Mesendoderm (in vitro differentiated cells): ENCODE results near the gene APMAP.

Source experiments
- DNase-seq: peaks from one replicate; pipeline ENCODE4 v3.0.0; 2013
- H2AK5ac ChIP-seq: 2 replicates; pipeline ENCODE4 v1.6.1; 2013; ENCODE audit warnings: low read length, inconsistent platforms
- H2BK120ac ChIP-seq: 2 replicates; pipeline ENCODE4 v1.6.1; 2013; ENCODE audit warnings: low read depth, mild to moderate bottlenecking, low read length, moderate library complexity, mixed read lengths
- H2BK15ac ChIP-seq: replicated peaks from 2 replicates; pipeline ENCODE4 v1.6.1; 2013; ENCODE audit warnings: low read depth, mild to moderate bottlenecking, moderate library complexity
- H2BK5ac ChIP-seq: 2 replicates; pipeline ENCODE4 v1.6.1; 2013; ENCODE audit warnings: low read length, inconsistent platforms
- H3K18ac ChIP-seq: 2 replicates; pipeline ENCODE4 v1.6.1; 2013; ENCODE audit warnings: mild to moderate bottlenecking, low read length, mixed read lengths
- H3K23ac ChIP-seq: one replicate; pipeline ENCODE4 v1.6.1; 2013; ENCODE audit warnings: low read length
- H3K27ac ChIP-seq: 2 replicates; pipeline ENCODE4 v1.5.1; 2013; ENCODE audit warnings: low read depth, mild to moderate bottlenecking, inconsistent platforms, low read length, moderate library complexity
- H3K27me3 ChIP-seq: 2 replicates; pipeline ENCODE4 v1.6.1; 2013; ENCODE audit warnings: low read length, control low read depth, mild to moderate bottlenecking, inconsistent platforms; ENCODE audit not compliant: insufficient read depth, poor library complexity
- H3K36me3 ChIP-seq: 2 replicates; pipeline ENCODE4 v1.6.1; 2013; ENCODE audit warnings: low read length, inconsistent platforms; ENCODE audit not compliant: control insufficient read depth, insufficient read depth
- H3K4ac ChIP-seq: one replicate; pipeline ENCODE4 v1.6.1; 2013; ENCODE audit warnings: low read depth, mild to moderate bottlenecking, low read length, moderate library complexity
- H3K4me1 ChIP-seq: 2 replicates; pipeline ENCODE4 v1.6.1; 2013; ENCODE audit warnings: low read depth, low read length, inconsistent platforms; ENCODE audit not compliant: control insufficient read depth
- H3K4me2 ChIP-seq: 2 replicates; pipeline ENCODE4 v1.6.1; 2013; ENCODE audit warnings: low read length
- H3K4me3 ChIP-seq: 2 replicates; pipeline ENCODE4 v1.5.1; 2013; ENCODE audit warnings: mild to moderate bottlenecking, low read length
- H3K56ac ChIP-seq: one replicate; pipeline ENCODE4 v1.6.1; 2013; ENCODE audit warnings: low read length
- H3K79me1 ChIP-seq: 2 replicates; pipeline ENCODE4 v1.6.1; 2013; ENCODE audit warnings: low read length, inconsistent platforms
- H3K79me2 ChIP-seq: 2 replicates; pipeline ENCODE4 v1.6.1; 2013; ENCODE audit warnings: mild to moderate bottlenecking, low read length; ENCODE audit not compliant: control insufficient read depth, insufficient read depth
- H3K9ac ChIP-seq: 2 replicates; pipeline ENCODE4 v1.6.1; 2013; ENCODE audit warnings: low read length, inconsistent platforms
- H4K5ac ChIP-seq: one replicate; pipeline ENCODE4 v1.6.1; 2013; ENCODE audit warnings: low read length
- H4K8ac ChIP-seq: one replicate; pipeline ENCODE4 v1.6.1; 2013; ENCODE audit warnings: low read depth, mild to moderate bottlenecking, control low read depth, low read length, moderate library complexity
- WGBS: extraction: QIAGEN DNeasy Blood & Tissue Kit; methylation state at CpG from one replicate; pipeline ENCODE4 v1.1.7; 2013; ENCODE audit warnings: low lambda C conversion rate, missing lambda C conversion rate; ENCODE audit not compliant: insufficient coverage; ENCODE audit errors: extremely low coverage; 5-methylcytosine and 5-hydroxymethylcytosine counted together

APMAP gene

GRCh38 chr20:24959591-24960301 lies 32.8 kb downstream of the APMAP start:
- H3K79me2 ChIP-seq: no peaks in the 10 kb centered on the region
- no peak overlapping the region for H3K4ac ChIP-seq
- DNase-seq: no peak
- H3K9ac ChIP-seq: no peak overlapping the region
- H3K27me3 ChIP-seq: no peaks in the 10 kb centered on the region
- H3K36me3 ChIP-seq: peaks cover 4% of the 10 kb centered on the region
- no peak overlapping the region for H3K4me3 ChIP-seq
- H3K27ac ChIP-seq: no peak overlapping the region
- no peak overlapping the region for H2BK120ac ChIP-seq
- no peak overlapping the region for H2BK15ac ChIP-seq
- H3K4me2 ChIP-seq: no peak overlapping the region
- H2AK5ac ChIP-seq: no peak overlapping the region
- no CpG with 5 or more reads among the region's 14 CpGs for WGBS
- H4K5ac ChIP-seq: no peak overlapping the region
- H3K4me1 ChIP-seq: no peaks in the 10 kb centered on the region
- H4K8ac ChIP-seq: no peak overlapping the region
- H2BK5ac ChIP-seq: no peak overlapping the region
- no peak overlapping the region for H3K23ac ChIP-seq
- H3K18ac ChIP-seq: no peak overlapping the region
- no peaks in the 10 kb centered on the region for H3K79me1 ChIP-seq
- no peak overlapping the region for H3K56ac ChIP-seq

GRCh38 chr20:24958506-24959385 lies 33.8 kb downstream of the APMAP start:
- no peaks in the 10 kb centered on the region for H3K79me2 ChIP-seq
- H3K4me3 ChIP-seq: no peak overlapping the region
- H3K4me2 ChIP-seq: no peak overlapping the region
- H3K27ac ChIP-seq: no peak overlapping the region
- no peak overlapping the region for H3K23ac ChIP-seq
- no peaks in the 10 kb centered on the region for H3K27me3 ChIP-seq
- no peak overlapping the region for H4K5ac ChIP-seq
- no peak overlapping the region for H2BK5ac ChIP-seq
- no peaks in the 10 kb centered on the region for H3K79me1 ChIP-seq
- H3K4ac ChIP-seq: no peak overlapping the region
- H4K8ac ChIP-seq: no peak overlapping the region
- H3K56ac ChIP-seq: no peak overlapping the region
- H2BK15ac ChIP-seq: no peak overlapping the region
- no peaks in the 10 kb centered on the region for H3K4me1 ChIP-seq
- peaks cover 4% of the 10 kb centered on the region for H3K36me3 ChIP-seq
- no peak overlapping the region for H3K18ac ChIP-seq
- WGBS: no CpG with 5 or more reads among the region's 20 CpGs
- H2BK120ac ChIP-seq: no peak overlapping the region
- H3K9ac ChIP-seq: no peak overlapping the region
- no peak overlapping the region for H2AK5ac ChIP-seq
- DNase-seq: no peak

- WGBS: no CpG with 5 or more reads among the region's 18 CpGs
These were observed 35.1 kb downstream of the APMAP start for GRCh38 chr20:24957326-24958016.

GRCh38 chr20:24956001-24956841 lies 36.3 kb downstream of the APMAP start:
- no peak overlapping the region for H3K4ac ChIP-seq
- no peaks in the 10 kb centered on the region for H3K79me1 ChIP-seq
- no peak overlapping the region for H3K9ac ChIP-seq
- H3K27ac ChIP-seq: no peak overlapping the region
- no peaks in the 10 kb centered on the region for H3K27me3 ChIP-seq
- H4K8ac ChIP-seq: no peak overlapping the region
- H3K4me2 ChIP-seq: no peak overlapping the region
- no peak overlapping the region for H2BK120ac ChIP-seq
- no peaks in the 10 kb centered on the region for H3K4me1 ChIP-seq
- H3K56ac ChIP-seq: no peak overlapping the region
- no peak overlapping the region for H2BK15ac ChIP-seq
- no peak overlapping the region for H3K4me3 ChIP-seq
- no peak overlapping the region for H2BK5ac ChIP-seq
- H4K5ac ChIP-seq: no peak overlapping the region
- H2AK5ac ChIP-seq: no peak overlapping the region
- H3K36me3 ChIP-seq: no peaks in the 10 kb centered on the region
- no CpG with 5 or more reads among the region's 22 CpGs for WGBS
- H3K18ac ChIP-seq: no peak overlapping the region
- H3K23ac ChIP-seq: no peak overlapping the region
- no peak for DNase-seq
- no peaks in the 10 kb centered on the region for H3K79me2 ChIP-seq

More at GRCh38 chr20:24957326-24958016, 35.1 kb downstream of the APMAP start:
- Histone ChIP-seq H4K8ac (no peak overlapping the region), H3K27me3 (no peaks in the 10 kb centered on the region), H3K4ac (no peak overlapping the region), H3K23ac (no peak overlapping the region), H2BK120ac (no peak overlapping the region), H4K5ac (no peak overlapping the region), H3K27ac (no peak overlapping the region), H2BK5ac (no peak overlapping the region), H3K4me1 (no peaks in the 10 kb centered on the region), H3K79me1 (no peaks in the 10 kb centered on the region), H3K79me2 (no peaks in the 10 kb centered on the region), H3K36me3 (no peaks in the 10 kb centered on the region), H2BK15ac (no peak overlapping the region), H3K9ac (no peak overlapping the region), H2AK5ac (no peak overlapping the region), H3K4me3 (no peak overlapping the region), H3K4me2 (no peak overlapping the region), H3K18ac (no peak overlapping the region), H3K56ac (no peak overlapping the region)
- DNase-seq: no peak

- Histone ChIP-seq H3K36me3 (no peaks in the 10 kb centered on the region), H2BK120ac (no peak overlapping the region), H2BK5ac (no peak overlapping the region), H4K5ac (no peak overlapping the region), H4K8ac (no peak overlapping the region), H3K79me1 (no peaks in the 10 kb centered on the region), H2BK15ac (no peak overlapping the region), H3K4me3 (no peak overlapping the region), H3K18ac (no peak overlapping the region), H3K79me2 (no peaks in the 10 kb centered on the region), H3K27ac (no peak overlapping the region), H3K27me3 (no peaks in the 10 kb centered on the region), H3K4me2 (no peak overlapping the region), H3K23ac (no peak overlapping the region), H3K56ac (no peak overlapping the region), H3K4ac (no peak overlapping the region), H3K9ac (no peak overlapping the region), H2AK5ac (no peak overlapping the region), H3K4me1 (no peaks in the 10 kb centered on the region)
- DNase-seq: no peak
- WGBS: no CpG with 5 or more reads among the region's 3 CpGs
These were observed 37.5 kb downstream of the APMAP start for GRCh38 chr20:24955045-24955444.
